Endodermal cell (in vitro differentiated cells): ENCODE results near the gene PXDN. TPM values are rescaled to one million over a fixed set of nuclear protein-coding genes. Genes with fewer than 3 reads are reported as not detected.

Source experiments
- DNase-seq: peaks from one replicate; pipeline ENCODE4 v3.0.0-alpha.2; 2017
- H3K27ac ChIP-seq: 2 replicates; pipeline ENCODE4 v1.5.1; 2013; ENCODE audit warnings: mild to moderate bottlenecking, low read depth, low read length, moderate library complexity
- H3K27me3 ChIP-seq: 2 replicates; pipeline ENCODE4 v1.6.1; 2013; ENCODE audit warnings: mild to moderate bottlenecking, low read length, moderate library complexity; ENCODE audit not compliant: insufficient read depth, control insufficient read depth, poor library complexity, severe bottlenecking
- H3K36me3 ChIP-seq: 2 replicates; pipeline ENCODE4 v1.7.0; 2013; ENCODE audit warnings: mild to moderate bottlenecking, low read length, moderate library complexity; ENCODE audit not compliant: control insufficient read depth, insufficient read depth
- H3K4me1 ChIP-seq: one replicate; pipeline ENCODE4 v1.7.0; 2013; ENCODE audit warnings: low read length; ENCODE audit not compliant: control insufficient read depth, insufficient read depth
- H3K4me3 ChIP-seq: 2 replicates; pipeline ENCODE4 v1.5.1; 2013; ENCODE audit warnings: mild to moderate bottlenecking, low read length, moderate library complexity
- H3K9ac ChIP-seq: 2 replicates; pipeline ENCODE4 v1.6.1; 2013; ENCODE audit warnings: mild to moderate bottlenecking, low read length, moderate library complexity; ENCODE audit not compliant: poor library complexity, severe bottlenecking; ENCODE audit errors: extremely low read depth
- H3K9me3 ChIP-seq: 2 replicates; pipeline ENCODE4 v1.6.1; 2013; ENCODE audit warnings: mild to moderate bottlenecking, low read length, moderate library complexity; ENCODE audit not compliant: control insufficient read depth
- H3K27ac Mint-ChIP-seq: 2 replicates; pipeline ENCODE4 v1.8.0; 2020; ENCODE audit warnings: mixed read lengths
- H3K27me3 Mint-ChIP-seq: 2 replicates; pipeline ENCODE4 v1.8.0; 2021; ENCODE audit warnings: mild to moderate bottlenecking, mixed read lengths; ENCODE audit not compliant: insufficient read depth
- H3K36me3 Mint-ChIP-seq: 2 replicates; pipeline ENCODE4 v1.8.0; 2020; ENCODE audit warnings: low read depth, mixed read lengths
- H3K4me1 Mint-ChIP-seq: 2 replicates; pipeline ENCODE4 v1.8.0; 2020; ENCODE audit warnings: mixed read lengths
- H3K4me3 Mint-ChIP-seq: 2 replicates; pipeline ENCODE4 v1.8.0; 2020; ENCODE audit warnings: mild to moderate bottlenecking, moderate library complexity, mixed read lengths
- H3K9me3 Mint-ChIP-seq: 2 replicates; pipeline ENCODE4 v1.8.0; 2020; ENCODE audit warnings: mild to moderate bottlenecking, mixed read lengths
- CTCF ChIP-seq: fragments of 200-600 bp; sonication (generic); conservative IDR thresholded peaks from 2 replicates; pipeline ENCODE4 v1.5.0; 2021; ENCODE audit warnings: antibody characterized with exemption, mild to moderate bottlenecking
- WGBS, 2 experiments: methylation state at CpG; one replicate each; pipeline versions ENCODE4 v1.1.5 to v1.1.7; 2013; ENCODE audit warnings: missing lambda C conversion rate in 2 of 2, mixed read lengths in 1 of 2; ENCODE audit not compliant: insufficient coverage in 1 of 2, insufficient read length in 1 of 2; 5-methylcytosine and 5-hydroxymethylcytosine counted together
- total RNA-seq, 2 donors: library from RNA; stranded (reverse); fragmentation: NEBNext Ultra II Directional in 1 of 2; extraction: Animal tissue kit (Norgen Biotek cat#: 25700) in 1 of 2; gene quantifications; 2 replicates in 1 of 2; 3 replicates in 1 of 2; pipeline ENCODE4 v1.2.1, GENCODE V29; 2021

PXDN gene
- total RNA-seq, 2 donors from 2014 or later, result 212 to 247 TPM

- no peak for TF ChIP-seq CTCF
- Mint-ChIP-seq H3K4me1 (peaks cover 21% of the 10 kb centered on the region), H3K4me3 (no peak overlapping the region), H3K27ac (peak overlapping the region; percentile 64), H3K36me3 (peaks cover 7% of the 10 kb centered on the region), H3K27me3 (no peaks in the 10 kb centered on the region), H3K9me3 (no peaks in the 10 kb centered on the region)
- Histone ChIP-seq H3K9ac (no peak overlapping the region), H3K4me1 (no peaks in the 10 kb centered on the region), H3K4me3 (no peak overlapping the region), H3K9me3 (no peaks in the 10 kb centered on the region), H3K27me3 (no peaks in the 10 kb centered on the region), H3K36me3 (peaks cover 4% of the 10 kb centered on the region), H3K27ac (peak overlapping the region; percentile 70)
- 94 to 95% methylated on average over 20 to 22 of the region's 22 CpGs for WGBS, 2 experiments
- no peak for DNase-seq
Measured at GRCh38 chr2:1715184-1716013, 28.9 kb downstream of the PXDN start.

GRCh38 chr2:1714291-1715064 lies 29.8 kb downstream of the PXDN start:
- no peaks in the 10 kb centered on the region for H3K4me1 ChIP-seq
- H3K9me3 Mint-ChIP-seq, result no peaks in the 10 kb centered on the region
- DNase-seq, result no peak
- peaks cover 23% of the 10 kb centered on the region for H3K4me1 Mint-ChIP-seq
- H3K36me3 ChIP-seq, result peaks cover 4% of the 10 kb centered on the region
- H3K36me3 Mint-ChIP-seq, result peaks cover 7% of the 10 kb centered on the region
- H3K4me3 ChIP-seq, result no peak overlapping the region
- H3K27ac ChIP-seq, result no peak overlapping the region
- H3K4me3 Mint-ChIP-seq, result no peak overlapping the region
- 91 to 96% methylated on average over 8 to 17 of the region's 17 CpGs for WGBS, 2 experiments
- H3K27ac Mint-ChIP-seq, result peak overlapping the region; percentile 64
- no peak for TF ChIP-seq CTCF
- no peaks in the 10 kb centered on the region for H3K27me3 ChIP-seq
- H3K27me3 Mint-ChIP-seq, result no peaks in the 10 kb centered on the region
- H3K9ac ChIP-seq, result no peak overlapping the region
- H3K9me3 ChIP-seq, result no peaks in the 10 kb centered on the region

GRCh38 chr2:1713839-1714236 lies 30.5 kb downstream of the PXDN start:
- H3K4me3 Mint-ChIP-seq, result no peak overlapping the region
- H3K36me3 Mint-ChIP-seq, result peaks cover 7% of the 10 kb centered on the region
- Histone ChIP-seq H3K27me3 (no peaks in the 10 kb centered on the region), H3K4me1 (peaks cover 5% of the 10 kb centered on the region), H3K9me3 (no peaks in the 10 kb centered on the region), H3K9ac (no peak overlapping the region), H3K4me3 (no peak overlapping the region), H3K27ac (no peak overlapping the region), H3K36me3 (peaks cover 4% of the 10 kb centered on the region)
- peaks cover 27% of the 10 kb centered on the region for H3K4me1 Mint-ChIP-seq
- no peaks in the 10 kb centered on the region for H3K27me3 Mint-ChIP-seq
- 94 to 97% methylated on average over 9 to 10 of the region's 10 CpGs for WGBS, 2 experiments
- TF ChIP-seq CTCF, result no peak
- H3K9me3 Mint-ChIP-seq, result no peaks in the 10 kb centered on the region
- H3K27ac Mint-ChIP-seq, result peak overlapping the region; percentile 52
- no peak for DNase-seq
